HFFc6 (cell line): Measurements from ENCODE around the gene AOPEP. TPM values are rescaled to one million over a fixed set of nuclear protein-coding genes. Genes with fewer than 3 reads are reported as not detected.
A peak's percentile ranks its signal among the peaks of the same experiment; 100 is the strongest.

Source experiments
- DNase-seq: peaks from one replicate; pipeline ENCODE4 v3.0.0-alpha.2; 2018
- H3K27ac Mint-ChIP-seq: 2 replicates; pipeline ENCODE4 v1.8.0; 2020; ENCODE audit warnings: mild to moderate bottlenecking, mixed read lengths
- H3K27me3 Mint-ChIP-seq: 2 replicates; pipeline ENCODE4 v1.8.0; 2021; ENCODE audit warnings: mild to moderate bottlenecking, moderate library complexity, mixed read lengths; ENCODE audit not compliant: insufficient read depth
- H3K36me3 Mint-ChIP-seq: 2 replicates; pipeline ENCODE4 v1.8.0; 2021; ENCODE audit warnings: low read depth, mixed read lengths
- H3K4me1 Mint-ChIP-seq: 2 replicates; pipeline ENCODE4 v1.8.0; 2020; ENCODE audit warnings: low read depth, mixed read lengths
- H3K4me3 Mint-ChIP-seq: 2 replicates; pipeline ENCODE4 v1.8.0; 2020; ENCODE audit warnings: mild to moderate bottlenecking, moderate library complexity, mixed read lengths
- H3K9me3 Mint-ChIP-seq: 2 replicates; pipeline ENCODE4 v1.8.0; 2020; ENCODE audit warnings: mild to moderate bottlenecking, mixed read lengths
- CTCF ChIP-seq: fragments of 200-600 bp; sonication (generic); IDR thresholded peaks from 2 replicates; pipeline ENCODE4 v1.5.0; 2021; ENCODE audit warnings: antibody characterized with exemption, mild to moderate bottlenecking
- total RNA-seq, 6 experiments: library from RNA; stranded (reverse); fragmentation: NEBNext Ultra II Directional; extraction: Animal tissue kit (Norgen Biotek cat#: 25700); gene quantifications; 2 replicates in 1 of 6; 3 replicates in 5 of 6; pipeline ENCODE4 v1.2.3, GENCODE V29; 2021

The AOPEP gene
- total RNA-seq, 6 experiments from 2014 or later: 32.2 to 46.6 (median 36.3) TPM

GRCh38 chr9:95000821-95001220 lies 274.3 kb downstream of the AOPEP start:
- no peak for DNase-seq
- H3K4me3 Mint-ChIP-seq: peak overlapping the region; percentile 80
- peaks cover 2% of the 10 kb centered on the region for H3K27me3 Mint-ChIP-seq
- TF ChIP-seq CTCF: no peak
- no peaks in the 10 kb centered on the region for H3K9me3 Mint-ChIP-seq
- H3K27ac Mint-ChIP-seq: peak overlapping the region; percentile 86
- H3K4me1 Mint-ChIP-seq: peaks cover 35% of the 10 kb centered on the region
- H3K36me3 Mint-ChIP-seq: peaks cover 6% of the 10 kb centered on the region

GRCh38 chr9:95001720-95002119 lies 275.2 kb downstream of the AOPEP start:
- no peak for TF ChIP-seq CTCF
- peaks cover 2% of the 10 kb centered on the region for H3K27me3 Mint-ChIP-seq
- no peak overlapping the region for H3K4me3 Mint-ChIP-seq
- peaks cover 38% of the 10 kb centered on the region for H3K4me1 Mint-ChIP-seq
- peaks cover 15% of the 10 kb centered on the region for H3K36me3 Mint-ChIP-seq
- DNase-seq: no peak
- no peaks in the 10 kb centered on the region for H3K9me3 Mint-ChIP-seq
- H3K27ac Mint-ChIP-seq: no peak overlapping the region

GRCh38 chr9:95003689-95004410 lies 277.4 kb downstream of the AOPEP start:
- peak; percentile 50 for DNase-seq
- Mint-ChIP-seq H3K4me1 (peaks cover 59% of the 10 kb centered on the region), H3K4me3 (peak overlapping the region; percentile 93), H3K27me3 (peaks cover 2% of the 10 kb centered on the region), H3K27ac (peak overlapping the region; percentile 93), H3K9me3 (no peaks in the 10 kb centered on the region), H3K36me3 (peaks cover 37% of the 10 kb centered on the region)
- TF ChIP-seq CTCF: peak; percentile 34

GRCh38 chr9:95004411-95005277 lies 278.1 kb downstream of the AOPEP start:
- Mint-ChIP-seq H3K9me3 (no peaks in the 10 kb centered on the region), H3K27me3 (peaks cover 2% of the 10 kb centered on the region), H3K4me3 (peak overlapping the region; percentile 93), H3K4me1 (peaks cover 67% of the 10 kb centered on the region), H3K36me3 (peaks cover 39% of the 10 kb centered on the region), H3K27ac (peak overlapping the region; percentile 93)
- no peak for TF ChIP-seq CTCF
- no peak for DNase-seq

- peaks cover 39% of the 10 kb centered on the region for H3K36me3 Mint-ChIP-seq
- H3K9me3 Mint-ChIP-seq: no peaks in the 10 kb centered on the region
- peaks cover 65% of the 10 kb centered on the region for H3K4me1 Mint-ChIP-seq
- H3K27me3 Mint-ChIP-seq: peaks cover 2% of the 10 kb centered on the region
- peak overlapping the region; percentile 94 for H3K27ac Mint-ChIP-seq
- peak overlapping the region; percentile 97 for H3K4me3 Mint-ChIP-seq
- TF ChIP-seq CTCF: no peak
- no peak for DNase-seq
Observed at GRCh38 chr9:95005278-95006143, 279.0 kb downstream of the AOPEP start.
